H1 (cell line): ENCODE measurements around the gene LARGE2. TPM values are rescaled to one million over a fixed set of nuclear protein-coding genes. Genes with fewer than 3 reads are reported as not detected.

Source experiments
- CTCF ChIA-PET: fragments of 300-600 bp; sonication (Branson Sonifier 250); formaldehyde crosslinking; loops from one replicate; lab custom pipeline; 2021; ENCODE audit not compliant: partially characterized antibody; lab: Charles Lee
- POLR2A ChIA-PET: fragments of 300-600 bp; sonication (Branson Sonifier 250); formaldehyde crosslinking; loops from one replicate; lab custom pipeline; 2021; ENCODE audit warnings: inconsistent platforms; ENCODE audit not compliant: partially characterized antibody; lab: Charles Lee
- DNase-seq, 2 experiments: peaks; one replicate each; pipeline versions ENCODE4 v3.0.0 to v3.0.0-alpha.2; 2010 to 2022; ENCODE audit warnings: low spot score in 2 of 2, low read depth in 1 of 2, mixed read lengths in 1 of 2
- FAIRE-seq: peaks from 2 replicates; lab custom pipeline; 2011; peaks lifted over from hg19 to GRCh38; lab: Jason Lieb, UNC
- H2AFZ ChIP-seq: 2 replicates; pipeline ENCODE4 v1.8.1; 2012; ENCODE audit warnings: low read length, inconsistent platforms
- H2AK5ac ChIP-seq: 2 replicates; pipeline ENCODE4 v1.6.1; 2013; ENCODE audit warnings: low read depth, low read length
- H2BK120ac ChIP-seq: replicated peaks from 2 replicates; pipeline ENCODE3; 2013; ENCODE audit warnings: low read depth, low read length, inconsistent platforms
- H2BK12ac ChIP-seq: 2 replicates; pipeline ENCODE4 v1.6.1; 2013; ENCODE audit warnings: low read depth, low read length
- H2BK15ac ChIP-seq: 2 replicates; pipeline ENCODE4 v1.6.1; 2013; ENCODE audit warnings: low read length
- H2BK20ac ChIP-seq: 2 replicates; pipeline ENCODE4 v1.6.1; 2013; ENCODE audit warnings: low read length
- H2BK5ac ChIP-seq: 2 replicates; pipeline ENCODE4 v1.6.1; 2013; ENCODE audit warnings: low read depth, low read length
- H3K14ac ChIP-seq: 2 replicates; pipeline ENCODE4 v1.6.1; 2013; ENCODE audit warnings: inconsistent platforms; ENCODE audit not compliant: insufficient read length
- H3K18ac ChIP-seq: 2 replicates; pipeline ENCODE4 v1.6.1; 2013; ENCODE audit warnings: low read length; ENCODE audit errors: extremely low read depth
- H3K23ac ChIP-seq: 2 replicates; pipeline ENCODE4 v1.6.1; 2013; ENCODE audit warnings: inconsistent platforms; ENCODE audit not compliant: insufficient read length
- H3K23me2 ChIP-seq: 2 replicates; pipeline ENCODE4 v1.6.1; 2013; ENCODE audit warnings: low read depth, low read length
- H3K27ac ChIP-seq: 2 replicates; pipeline ENCODE4 v1.6.1; 2011; ENCODE audit warnings: low read depth, low read length, inconsistent platforms
- H3K27me3 ChIP-seq, 4 experiments: replicated peaks in 1 of 4; 1 replicate in 1 of 4; 2 replicates in 3 of 4; pipeline versions ENCODE4 v1.6.1 to v1.8.1; 2011 to 2013; ENCODE audit warnings: low read length in 3 of 4, mild to moderate bottlenecking in 3 of 4, inconsistent platforms in 2 of 4, mixed read lengths in 2 of 4, moderate library complexity in 1 of 4; ENCODE audit not compliant: control insufficient read depth in 3 of 4, insufficient read depth in 3 of 4; ENCODE audit errors: extremely low read depth in 1 of 4
- H3K36me3 ChIP-seq, 4 experiments: 2 replicates each; pipeline versions ENCODE4 v1.6.1 to v1.8.1; 2011 to 2013; ENCODE audit warnings: mild to moderate bottlenecking in 4 of 4, low read length in 3 of 4, moderate library complexity in 2 of 4, control low read depth in 1 of 4, inconsistent platforms in 1 of 4; ENCODE audit not compliant: insufficient read depth in 4 of 4, control insufficient read depth in 2 of 4
- H3K4ac ChIP-seq: replicated peaks from 2 replicates; pipeline ENCODE3; 2013; ENCODE audit warnings: low read length, low read depth, mixed read lengths, inconsistent platforms; ENCODE audit not compliant: insufficient read length
- H3K4me1 ChIP-seq, 4 experiments: replicated peaks in 1 of 4; 1 replicate in 1 of 4; 2 replicates in 3 of 4; pipeline versions ENCODE4 v1.6.1 to v1.8.1; 2011 to 2013; ENCODE audit warnings: low read length in 3 of 4, inconsistent platforms in 2 of 4, mixed read lengths in 1 of 4; ENCODE audit not compliant: insufficient read depth in 4 of 4, control insufficient read depth in 3 of 4
- H3K4me2 ChIP-seq, 2 experiments: 2 replicates each; pipeline versions ENCODE4 v1.6.1 to v1.8.1; 2011 to 2013; ENCODE audit warnings: low read depth in 2 of 2, low read length in 2 of 2, control low read depth in 1 of 2, inconsistent platforms in 1 of 2, mild to moderate bottlenecking in 1 of 2; ENCODE audit not compliant: insufficient read depth in 1 of 2
- H3K4me3 ChIP-seq, 4 experiments: fragments of 200-600, 300-600 bp in 1 of 4; sonication (generic), shearing (Covaris generic), sonication (Bioruptor Twin) in 1 of 4; 2 replicates each; pipeline versions ENCODE4 v1.5.1 to v1.8.1; 2011 to 2016; ENCODE audit warnings: low read length in 4 of 4, low read depth in 3 of 4, control low read depth in 2 of 4, inconsistent platforms in 2 of 4, mild to moderate bottlenecking in 2 of 4, mixed read lengths in 1 of 4, moderate library complexity in 1 of 4; ENCODE audit not compliant: insufficient read depth in 2 of 4; ENCODE audit errors: extremely low read depth in 1 of 4
- H3K56ac ChIP-seq: replicated peaks from 2 replicates; pipeline ENCODE3; 2013; ENCODE audit warnings: low read depth, mild to moderate bottlenecking, mixed read lengths, low read length, inconsistent platforms; ENCODE audit not compliant: insufficient read length
- H3K79me1 ChIP-seq: 2 replicates; pipeline ENCODE4 v1.6.1; 2013; ENCODE audit warnings: low read depth, low read length, control low read depth
- H3K79me2 ChIP-seq, 2 experiments: 2 replicates each; pipeline versions ENCODE4 v1.6.1 to v1.8.1; 2012 to 2013; ENCODE audit warnings: low read length in 2 of 2, mild to moderate bottlenecking in 2 of 2, inconsistent platforms in 1 of 2; ENCODE audit not compliant: insufficient read depth in 2 of 2, control insufficient read depth in 1 of 2
- H3K9ac ChIP-seq, 4 experiments: replicated peaks in 1 of 4; 1 replicate in 1 of 4; 2 replicates in 3 of 4; pipeline versions ENCODE4 v1.6.1 to v1.8.1; 2011 to 2013; ENCODE audit warnings: low read depth in 3 of 4, low read length in 3 of 4, control low read depth in 2 of 4, mild to moderate bottlenecking in 2 of 4, moderate library complexity in 2 of 4, inconsistent platforms in 1 of 4; ENCODE audit errors: extremely low read depth in 1 of 4
- H3K9me3 ChIP-seq, 2 experiments: 2 replicates each; pipeline versions ENCODE4 v1.6.1 to v1.8.1; 2012 to 2013; ENCODE audit warnings: mild to moderate bottlenecking in 2 of 2, moderate library complexity in 2 of 2, control low read depth in 1 of 2, inconsistent platforms in 1 of 2, low read depth in 1 of 2, low read length in 1 of 2, mixed read lengths in 1 of 2; ENCODE audit not compliant: insufficient read depth in 2 of 2
- H4K20me1 ChIP-seq, 2 experiments: replicated peaks in 1 of 2; 2 replicates each; pipeline versions ENCODE3 to v1.8.1; 2011 to 2013; ENCODE audit warnings: inconsistent platforms in 2 of 2, low read length in 2 of 2, mild to moderate bottlenecking in 1 of 2; ENCODE audit not compliant: insufficient read depth in 2 of 2, control insufficient read depth in 1 of 2
- H4K5ac ChIP-seq: 2 replicates; pipeline ENCODE4 v1.6.1; 2013; ENCODE audit warnings: low read length, low read depth, mixed read lengths, inconsistent platforms; ENCODE audit not compliant: insufficient read length
- H4K8ac ChIP-seq: 2 replicates; pipeline ENCODE4 v1.8.0; 2013; ENCODE audit warnings: mild to moderate bottlenecking, moderate library complexity, low read length, inconsistent platforms; ENCODE audit not compliant: insufficient read depth; ENCODE audit errors: extremely low read depth
- H4K91ac ChIP-seq: replicated peaks from 2 replicates; pipeline ENCODE3; 2013; ENCODE audit warnings: low read length, mixed read lengths, inconsistent platforms; ENCODE audit not compliant: insufficient read length
- WGBS, 2 experiments: shearing (Covaris generic) in 1 of 2; methylation state at CpG; one replicate each; pipeline versions ENCODE4 v1.1.6 to v1.1.7; 2013 to 2015; ENCODE audit warnings: low lambda C conversion rate in 2 of 2, mixed read lengths in 2 of 2, inconsistent platforms in 1 of 2, low coverage in 1 of 2, missing lambda C conversion rate in 1 of 2; ENCODE audit not compliant: insufficient replicate concordance in 2 of 2, insufficient coverage in 1 of 2, insufficient read length in 1 of 2; ENCODE audit errors: extremely low coverage in 1 of 2, missing lambda C conversion rate in 1 of 2; 5-methylcytosine and 5-hydroxymethylcytosine counted together
- polyA plus RNA-seq, 7 experiments: library from polyadenylated mRNA; depleted of rRNA in 3 of 7; stranded (reverse) in 5 of 7; unstranded in 2 of 7; fragments of >200 nt in 5 of 7; fragments of 200-250 nt in 2 of 7; gene quantifications; 1 replicate in 5 of 7; 2 replicates in 1 of 7; 4 replicates in 1 of 7; pipeline versions ENCODE4 v1.2.1 to v1.2.3, GENCODE V29; 2011 to 2013; ENCODE audit warnings: missing spikeins in 2 of 7, mixed read lengths in 2 of 7
- total RNA-seq: library from RNA; stranded (reverse); fragmentation: NEBNext Ultra II Directional; extraction: Animal tissue kit (Norgen Biotek cat#: 25700); gene quantifications from 2 replicates; pipeline ENCODE4 v1.2.1, GENCODE V29; 2021
- TF ChIP-seq, protein P1 (sequence below), 3 experiments: IDR thresholded peaks; 1 replicate in 2 of 3; 2 replicates in 1 of 3; pipeline versions ENCODE4 v1.5.1 to v1.6.1; 2011; ENCODE audit warnings: low read length in 3 of 3, mild to moderate bottlenecking in 3 of 3, inconsistent platforms in 2 of 3, low read depth in 1 of 3, moderate library complexity in 1 of 3; ENCODE audit not compliant: insufficient read depth in 1 of 3; ENCODE audit errors: control extremely low read depth in 1 of 3
- TF ChIP-seq, protein P2 (sequence below): IDR thresholded peaks from 2 replicates; pipeline ENCODE4 v1.6.1; 2011; ENCODE audit warnings: low read length, improper control_type of control experiment

Gene LARGE2
- total and polyA plus RNA-seq, 2 of the 8 experiments (the other 6 are each of a cell fraction or from before 2014, with no cell fraction given), result 111 to 137 TPM

DNA sequence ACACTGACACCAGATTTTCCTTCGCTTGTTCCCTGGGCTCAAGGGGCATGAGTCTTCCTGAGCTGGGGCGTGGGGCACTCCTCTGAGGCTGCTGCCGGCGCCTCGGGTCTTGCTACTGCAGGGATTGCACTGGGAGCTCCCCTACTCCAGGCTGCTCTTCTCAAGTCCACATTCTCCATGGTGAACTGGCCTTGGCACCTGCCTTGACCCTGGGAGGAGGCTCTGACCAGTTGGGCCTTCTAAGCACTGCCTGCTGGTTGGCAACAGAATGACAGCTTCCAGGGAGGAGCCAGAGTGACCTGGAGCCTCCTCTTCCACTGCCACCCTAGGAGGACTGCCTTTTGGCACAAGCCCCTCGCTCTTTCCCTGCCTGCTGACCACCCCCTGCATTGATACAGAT, 24.9 kb upstream of the LARGE2 start:
- H3K14ac ChIP-seq, result no peak overlapping the region
- no peak overlapping the region for H3K4ac ChIP-seq
- no peak overlapping the region for H3K27ac ChIP-seq
- no peak overlapping the region for H4K5ac ChIP-seq
- ChIA-PET POLR2A (interaction anchor here (0.5 to 3.8 kb wide), 6 partner anchors 11 to 151 kb away, joined by 4 to 21 read pairs (median 8); partner anchors contain the start of gene LARGE2), CTCF (interaction anchor here (0.8 to 7.7 kb wide), 10 partner anchors 11 to 470 kb away, joined by 3 to 69 read pairs (median 4); no protein-coding TSS in a partner anchor)
- no peak overlapping the region for H2BK5ac ChIP-seq
- H3K36me3 ChIP-seq, result peaks cover 0 to 4% (median under 1%) of the 10 kb centered on the region in 4 experiments; a peak in 2 of 8 replicates
- H3K9ac ChIP-seq, result no peak overlapping the region
- H3K18ac ChIP-seq, result no peak overlapping the region
- WGBS, 2 experiments, result 91% methylated on average over 6 of the region's 6 CpGs; no CpG with 5 or more reads in 1 of the 2 experiments
- peaks cover 2% of the 10 kb centered on the region for H3K79me1 ChIP-seq
- no peak overlapping the region for H2AFZ ChIP-seq
- no peaks in the 10 kb centered on the region for H3K79me2 ChIP-seq
- no peak overlapping the region for H4K91ac ChIP-seq
- TF ChIP-seq, protein P1, sequence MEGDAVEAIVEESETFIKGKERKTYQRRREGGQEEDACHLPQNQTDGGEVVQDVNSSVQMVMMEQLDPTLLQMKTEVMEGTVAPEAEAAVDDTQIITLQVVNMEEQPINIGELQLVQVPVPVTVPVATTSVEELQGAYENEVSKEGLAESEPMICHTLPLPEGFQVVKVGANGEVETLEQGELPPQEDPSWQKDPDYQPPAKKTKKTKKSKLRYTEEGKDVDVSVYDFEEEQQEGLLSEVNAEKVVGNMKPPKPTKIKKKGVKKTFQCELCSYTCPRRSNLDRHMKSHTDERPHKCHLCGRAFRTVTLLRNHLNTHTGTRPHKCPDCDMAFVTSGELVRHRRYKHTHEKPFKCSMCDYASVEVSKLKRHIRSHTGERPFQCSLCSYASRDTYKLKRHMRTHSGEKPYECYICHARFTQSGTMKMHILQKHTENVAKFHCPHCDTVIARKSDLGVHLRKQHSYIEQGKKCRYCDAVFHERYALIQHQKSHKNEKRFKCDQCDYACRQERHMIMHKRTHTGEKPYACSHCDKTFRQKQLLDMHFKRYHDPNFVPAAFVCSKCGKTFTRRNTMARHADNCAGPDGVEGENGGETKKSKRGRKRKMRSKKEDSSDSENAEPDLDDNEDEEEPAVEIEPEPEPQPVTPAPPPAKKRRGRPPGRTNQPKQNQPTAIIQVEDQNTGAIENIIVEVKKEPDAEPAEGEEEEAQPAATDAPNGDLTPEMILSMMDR (IDR thresholded peaks at IDR 0.05; ENCODE audit: control extremely low read depth in 1 of 3, insufficient read depth in 1 of 3, low read depth in 1 of 3, low read length in 3 of 3), result peak in 1 of 3 experiments; percentile 4; a peak in 1 of 4 replicates
- TF ChIP-seq, protein P2, sequence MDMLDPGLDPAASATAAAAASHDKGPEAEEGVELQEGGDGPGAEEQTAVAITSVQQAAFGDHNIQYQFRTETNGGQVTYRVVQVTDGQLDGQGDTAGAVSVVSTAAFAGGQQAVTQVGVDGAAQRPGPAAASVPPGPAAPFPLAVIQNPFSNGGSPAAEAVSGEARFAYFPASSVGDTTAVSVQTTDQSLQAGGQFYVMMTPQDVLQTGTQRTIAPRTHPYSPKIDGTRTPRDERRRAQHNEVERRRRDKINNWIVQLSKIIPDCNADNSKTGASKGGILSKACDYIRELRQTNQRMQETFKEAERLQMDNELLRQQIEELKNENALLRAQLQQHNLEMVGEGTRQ, result no peak
- peaks cover 0 to 30% (median 22%) of the 10 kb centered on the region in 4 experiments; a peak in 6 of 7 replicates for H3K4me1 ChIP-seq
- no peak for FAIRE-seq
- no peak overlapping the region for H4K8ac ChIP-seq
- no peak overlapping the region for H2BK20ac ChIP-seq
- H2BK120ac ChIP-seq, result no peak overlapping the region
- H3K9me3 ChIP-seq, result no peaks in the 10 kb centered on the region
- H2AK5ac ChIP-seq, result no peak overlapping the region
- no peak overlapping the region for H3K56ac ChIP-seq
- H3K27me3 ChIP-seq, result peaks cover 0 to 5% (median 2%) of the 10 kb centered on the region in 4 experiments; a peak in 1 of 7 replicates
- H3K23ac ChIP-seq, result no peak overlapping the region
- H3K23me2 ChIP-seq, result peaks cover 8% of the 10 kb centered on the region
- no peak overlapping the region for H3K4me3 ChIP-seq
- no peak for DNase-seq
- no peak overlapping the region for H2BK12ac ChIP-seq
- H4K20me1 ChIP-seq, result peaks cover 10 to 17% of the 10 kb centered on the region in 2 experiments
- no peak overlapping the region for H3K4me2 ChIP-seq
- H2BK15ac ChIP-seq, result no peak overlapping the region
